Tibial nerve (tissue), 4 donors: ENCODE results near the gene NLRP13. TPM values are rescaled to one million over a fixed set of nuclear protein-coding genes. Genes with fewer than 3 reads are reported as not detected.
"Not testable (repeated sequence)": the region's sequence is repeated elsewhere in the genome, so short reads cannot be mapped to it uniquely, and the experiment has no call there.

Experiments used
- DNase-seq, 2 donors: peaks; one replicate each; pipeline ENCODE4 v3.0.0-alpha.2; 2019; ENCODE audit warnings: low spot score in 2 of 2
- H3K27ac ChIP-seq, 4 donors: fragments of 200-600 bp; sonication (generic) in 3 of 4; one replicate each; pipeline ENCODE4 v1.5.1; 2017 to 2019; ENCODE audit warnings: mild to moderate bottlenecking in 1 of 4
- H3K27me3 ChIP-seq, 2 donors: fragments of 200-600 bp; sonication (generic) in 1 of 2; one replicate each; pipeline versions ENCODE4 v1.5.1 to v1.6.0; 2017 to 2019
- H3K36me3 ChIP-seq, 3 donors: fragments of 200-600 bp; sonication (generic); one replicate each; pipeline ENCODE4 v1.5.1; 2018 to 2019
- H3K4me1 ChIP-seq, 4 donors: fragments of 200-600 bp; sonication (generic) in 3 of 4; one replicate each; pipeline ENCODE4 v1.5.1; 2017 to 2019
- H3K4me3 ChIP-seq, 4 donors: fragments of 200-600 bp; sonication (generic) in 3 of 4; one replicate each; pipeline ENCODE4 v1.5.1; 2017 to 2019; ENCODE audit warnings: mild to moderate bottlenecking in 1 of 4, moderate library complexity in 1 of 4
- H3K9me3 ChIP-seq, 4 donors: fragments of 200-600 bp; sonication (generic) in 3 of 4; one replicate each; pipeline ENCODE4 v1.5.1; 2017 to 2019
- CTCF ChIP-seq, 5 experiments: fragments of 200-600 bp in 3 of 5; fragments of 450-650 bp in 2 of 5; sonication (generic) in 3 of 5; IDR thresholded peaks; one replicate each; pipeline ENCODE4 v1.5.1; 2016 to 2019; ENCODE audit warnings: antibody characterized with exemption in 5 of 5, mild to moderate bottlenecking in 3 of 5, moderate library complexity in 2 of 5
- EP300 ChIP-seq, 2 donors: sonication (generic); formaldehyde crosslinking; IDR thresholded peaks; one replicate each; pipeline ENCODE4 v1.6.1; 2017; ENCODE audit warnings: antibody characterized with exemption in 2 of 2, mild to moderate bottlenecking in 1 of 2
- POLR2A ChIP-seq, 2 donors: fragments of 450-650 bp; IDR thresholded peaks; one replicate each; pipeline ENCODE4 v1.6.1; 2017; ENCODE audit warnings: antibody characterized with exemption in 2 of 2, mild to moderate bottlenecking in 2 of 2, moderate library complexity in 2 of 2
- WGBS, 2 donors: methylation state at CpG; one replicate each; pipeline ENCODE4 v1.1.5; 2018; 5-methylcytosine and 5-hydroxymethylcytosine counted together
- total RNA-seq, 4 donors: library from RNA; depleted of rRNA; stranded (reverse); fragments of >200 nt; gene quantifications; one replicate each; pipeline ENCODE4 v1.1.0, GENCODE V29; 2016

The NLRP13 gene
- total RNA-seq, 4 donors from 2014 or later, result not detected

- no peaks in the 10 kb centered on the region for H3K27me3 ChIP-seq
- no peaks in the 10 kb centered on the region for H3K36me3 ChIP-seq
- no peak for TF ChIP-seq POLR2A (IDR thresholded peaks at IDR 0.05)
- TF ChIP-seq EP300 (IDR thresholded peaks at IDR 0.05), result no peak
- no peak for TF ChIP-seq CTCF (IDR thresholded peaks at IDR 0.05)
- peaks cover 0 to 41% (median 0%) of the 10 kb centered on the region in 4 donors for H3K9me3 ChIP-seq
- H3K4me3 ChIP-seq, result no peak overlapping the region
- 78 to 79% methylated on average over 9 of the region's 9 CpGs for WGBS, 2 donors
- no peak for DNase-seq
- H3K4me1 ChIP-seq, result no peaks in the 10 kb centered on the region
- no peak overlapping the region for H3K27ac ChIP-seq
Observed at GRCh38 chr19:55935206-55935605, 3.1 kb upstream of the NLRP13 start.

DNA sequence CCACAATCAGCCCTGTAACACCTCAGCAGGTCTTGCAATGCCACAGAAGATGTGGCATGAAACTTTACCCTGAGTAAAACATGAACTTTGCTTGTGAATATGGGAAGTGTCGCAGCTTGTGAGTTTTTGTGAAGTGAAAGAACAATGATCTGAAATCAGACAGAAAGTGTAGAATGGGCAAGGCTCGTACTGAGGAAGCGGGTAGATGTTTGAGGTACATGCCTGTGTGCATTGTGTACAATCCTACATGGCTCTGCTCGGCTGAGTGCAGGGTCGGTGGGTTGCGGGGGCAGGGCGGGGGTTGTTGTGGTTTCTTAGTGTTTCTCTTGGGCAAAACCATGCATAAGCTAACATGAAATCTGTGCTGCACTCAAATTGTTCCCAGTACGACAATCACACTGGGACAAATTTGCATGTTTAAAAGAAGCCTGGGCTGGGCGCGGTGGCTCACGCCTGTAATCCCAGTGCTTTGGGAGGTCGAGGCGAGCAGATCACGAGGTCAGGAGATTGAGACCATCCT is 1.1 kb downstream of the NLRP13 start:
- TF ChIP-seq CTCF (IDR thresholded peaks at IDR 0.05) (no peak), EP300 (IDR thresholded peaks at IDR 0.05) (no peak), POLR2A (IDR thresholded peaks at IDR 0.05) (no peak)
- Histone ChIP-seq H3K4me3 (no peak overlapping the region), H3K27me3 (no peaks in the 10 kb centered on the region), H3K27ac (no peak overlapping the region), H3K36me3 (no peaks in the 10 kb centered on the region), H3K4me1 (no peaks in the 10 kb centered on the region), H3K9me3 (peaks cover 0 to 49% (median 0%) of the 10 kb centered on the region in 4 donors)
- 80 to 88% methylated on average over 14 of the region's 14 CpGs for WGBS, 2 donors
- no peak for DNase-seq

GRCh38 chr19:55929258-55929657 is 2.9 kb downstream of the NLRP13 start:
- H3K27me3 ChIP-seq, result not testable (repeated sequence)

DNA sequence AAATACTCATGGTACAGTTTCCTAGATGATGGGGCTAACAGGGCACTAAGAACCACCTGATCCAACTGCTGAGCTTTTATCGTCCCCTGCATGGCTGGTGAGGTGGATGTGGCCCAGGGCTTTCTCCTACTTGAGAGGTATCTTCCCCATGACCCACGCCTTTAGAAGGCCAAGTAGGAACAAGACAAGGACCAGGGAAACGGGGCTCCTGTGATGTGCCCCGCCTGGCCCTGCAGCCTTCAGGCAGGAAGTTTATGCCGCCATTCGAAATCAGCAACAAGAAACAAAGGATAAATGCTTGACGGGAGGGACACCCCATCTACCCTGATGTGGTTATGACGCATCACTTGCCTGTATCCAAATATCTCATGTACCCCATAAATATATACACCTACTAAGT is 4.1 kb downstream of the NLRP13 start:
- Histone ChIP-seq H3K27me3 (no peaks in the 10 kb centered on the region), H3K4me1 (no peaks in the 10 kb centered on the region), H3K9me3 (peaks cover 0 to 43% (median 0%) of the 10 kb centered on the region in 4 donors), H3K36me3 (no peaks in the 10 kb centered on the region), H3K4me3 (no peak overlapping the region), H3K27ac (no peak overlapping the region)
- 77 to 82% methylated on average over 8 of the region's 8 CpGs for WGBS, 2 donors
- no peak for TF ChIP-seq CTCF (IDR thresholded peaks at IDR 0.05)
- no peak for TF ChIP-seq POLR2A (IDR thresholded peaks at IDR 0.05)
- no peak for TF ChIP-seq EP300 (IDR thresholded peaks at IDR 0.05)
- no peak for DNase-seq

More at GRCh38 chr19:55929258-55929657, 2.9 kb downstream of the NLRP13 start:
- H3K4me1 ChIP-seq, H3K27ac ChIP-seq, H3K36me3 ChIP-seq, H3K4me3 ChIP-seq, DNase-seq: not testable (repeated sequence)
- H3K9me3 ChIP-seq, result peaks cover 0 to 38% (median 0%) of the 10 kb centered on the region in 4 donors
- 90 to 93% methylated on average over 5 of the region's 5 CpGs for WGBS, 2 donors

DNA sequence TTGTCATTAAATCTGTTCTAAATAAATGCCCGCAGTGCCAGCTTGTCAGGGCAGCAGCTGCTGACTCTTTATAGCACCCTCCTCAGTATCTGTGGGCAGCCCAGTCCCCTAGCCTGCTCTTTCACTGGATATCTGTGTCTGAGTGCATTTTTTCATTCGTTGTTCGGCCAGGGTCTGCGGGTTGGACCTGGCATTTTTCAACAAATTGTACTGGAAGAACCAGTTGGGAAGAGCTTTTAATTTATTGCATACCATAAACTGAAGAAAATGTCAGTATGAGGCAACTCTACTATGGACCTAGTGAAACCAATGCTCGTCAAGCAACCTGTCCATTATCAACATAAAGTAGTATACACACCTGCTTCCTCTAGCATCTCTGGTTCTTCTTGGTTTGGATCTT is 8.6 kb downstream of the NLRP13 start:
- H3K27ac ChIP-seq, result no peak overlapping the region
- no peak overlapping the region for H3K4me3 ChIP-seq
- no peaks in the 10 kb centered on the region for H3K36me3 ChIP-seq
- no peak for TF ChIP-seq POLR2A (IDR thresholded peaks at IDR 0.05)
- no peak for TF ChIP-seq CTCF (IDR thresholded peaks at IDR 0.05)
- no peak for TF ChIP-seq EP300 (IDR thresholded peaks at IDR 0.05)
- no peaks in the 10 kb centered on the region for H3K4me1 ChIP-seq
- H3K27me3 ChIP-seq, result no peaks in the 10 kb centered on the region
- DNase-seq, result no peak
- 73 to 78% methylated on average over 5 of the region's 5 CpGs for WGBS, 2 donors
- peaks cover 0 to 59% (median 0%) of the 10 kb centered on the region in 4 donors for H3K9me3 ChIP-seq
